HPDE6-E6E7 (cell line): Measurements from ENCODE around the gene NXPE2.

Source experiments
- DNase-seq: peaks from one replicate; pipeline ENCODE4 v3.0.0; 2011; ENCODE audit warnings: missing footprints; ENCODE audit errors: extremely low spot score

The NXPE2 gene

DNA sequence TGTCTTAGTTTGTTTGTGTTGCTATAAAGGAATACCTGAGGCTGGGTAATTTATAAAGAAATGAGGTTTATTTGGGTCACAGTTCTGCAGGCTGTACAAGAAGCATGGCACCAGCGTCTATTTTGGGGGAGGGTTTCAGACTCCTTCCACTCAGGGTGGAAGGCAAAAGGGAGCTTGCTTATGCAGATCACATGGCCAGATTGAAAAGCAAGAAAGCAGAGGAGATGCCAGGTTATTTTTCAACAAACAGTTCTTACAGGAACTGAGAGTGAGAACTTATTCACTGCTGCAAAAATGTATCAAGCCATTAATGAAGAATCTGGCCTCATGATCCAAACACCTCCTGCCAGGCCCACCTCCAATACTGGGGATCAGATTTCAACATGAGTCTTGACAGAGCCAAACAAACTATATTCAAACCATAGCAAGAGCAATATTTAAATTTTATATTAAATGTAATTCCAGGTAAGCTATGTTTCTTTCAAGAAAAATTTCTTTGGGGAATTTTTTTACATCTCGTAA, 66.9 kb downstream of the NXPE2 start:
- DNase-seq = no peak

DNA sequence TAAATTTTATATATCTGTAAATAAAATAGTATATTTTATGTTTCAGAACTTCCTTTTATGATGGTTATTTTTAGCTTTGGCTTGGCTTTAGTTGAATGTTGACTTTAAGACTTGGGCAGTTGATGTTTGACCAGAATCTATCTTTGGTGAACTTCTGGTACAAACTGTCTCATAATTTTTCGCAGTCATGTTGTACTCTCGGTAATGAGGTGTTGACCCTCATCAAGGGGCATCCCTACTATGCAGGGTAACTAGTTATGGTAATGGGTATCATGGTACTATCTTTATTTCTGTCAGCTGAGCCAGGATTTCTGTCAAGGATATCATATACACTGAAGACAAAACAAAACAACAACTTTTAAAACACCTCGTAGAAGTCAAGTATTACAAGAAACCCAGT, 67.7 kb downstream of the NXPE2 start:
- DNase-seq = no peak
